Eye (tissue), 1 donor: ENCODE data around the gene GAB1.

Experiments
- DNase-seq: peaks from one replicate; pipeline ENCODE4 v3.0.0-alpha.2; 2015

GAB1 gene

DNA sequence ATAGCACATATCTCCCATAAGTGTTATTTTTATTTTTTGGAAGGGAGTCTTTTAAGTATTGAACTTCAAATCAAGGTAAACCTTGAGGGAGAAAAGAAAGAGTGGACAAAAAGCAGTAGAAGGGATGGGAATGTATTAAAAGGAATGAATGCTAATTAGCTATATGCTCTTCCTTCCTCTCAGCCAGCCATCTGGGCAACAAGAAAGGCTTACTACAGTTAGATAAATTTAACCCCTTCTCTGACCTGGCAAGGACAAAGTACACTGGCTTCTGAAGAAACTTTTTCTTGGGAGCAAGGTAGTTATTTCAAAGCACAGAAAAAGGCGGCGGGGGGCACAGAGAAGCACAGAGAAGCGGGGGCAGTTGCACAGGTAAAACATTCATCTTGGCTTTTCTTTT, 54.6 kb downstream of the GAB1 start:
- DNase-seq: no peak

DNA sequence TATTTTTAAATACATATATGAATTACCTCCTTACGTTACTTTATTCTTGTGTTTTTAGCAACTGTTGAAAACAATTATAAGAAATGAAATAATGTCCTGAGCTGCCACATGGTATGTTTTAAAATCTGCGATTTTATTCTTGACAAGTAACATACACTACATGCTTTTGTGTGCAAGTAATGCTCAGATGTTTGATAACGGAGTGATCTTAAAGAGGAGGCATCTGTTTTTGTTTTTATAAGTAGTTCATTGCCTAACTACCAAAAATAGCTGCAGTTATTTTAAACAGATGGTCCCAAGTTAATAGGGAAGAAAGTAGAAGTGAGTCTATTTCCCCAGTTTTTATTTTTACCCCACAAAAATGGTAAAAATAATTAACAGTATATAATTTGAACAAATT, 55.2 kb downstream of the GAB1 start:
- DNase-seq: no peak

- DNase-seq: no peak
Observed at GRCh38 chr4:143393195-143393594, 56.5 kb downstream of the GAB1 start.

DNA sequence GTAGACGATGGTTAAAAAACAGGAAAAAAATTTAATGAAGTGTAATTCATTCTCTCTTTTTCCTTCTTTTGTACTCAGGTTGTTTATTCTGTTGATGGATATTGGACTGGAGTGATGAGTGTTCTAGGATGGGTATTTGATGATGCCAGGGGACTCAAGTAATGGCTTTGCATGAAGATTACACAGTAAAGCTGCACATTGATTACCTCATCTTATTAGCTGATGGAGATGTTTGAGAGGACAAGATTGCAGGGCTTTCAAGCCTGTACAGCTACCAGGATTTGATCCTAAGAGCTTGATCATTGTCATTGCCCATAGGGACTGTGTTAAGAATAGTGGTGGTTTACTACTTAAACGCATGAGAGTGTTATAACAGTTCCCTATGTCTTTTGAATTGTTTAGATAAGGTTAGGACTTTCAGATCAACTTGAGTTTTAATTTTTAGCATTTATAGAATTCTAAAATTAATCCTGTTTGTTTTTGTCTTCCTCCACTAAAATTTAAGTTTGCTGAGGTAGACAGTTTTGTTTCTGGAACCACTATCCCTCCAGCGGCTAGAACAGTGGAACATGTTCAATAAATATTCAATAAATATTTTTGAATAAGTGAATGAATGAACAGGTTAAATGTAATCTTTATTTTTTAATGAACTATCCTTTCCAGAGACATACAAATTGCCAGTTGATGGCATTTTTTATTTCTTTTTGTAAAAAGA, 58.2 kb downstream of the GAB1 start:
- peak; percentile 52 for DNase-seq

DNA sequence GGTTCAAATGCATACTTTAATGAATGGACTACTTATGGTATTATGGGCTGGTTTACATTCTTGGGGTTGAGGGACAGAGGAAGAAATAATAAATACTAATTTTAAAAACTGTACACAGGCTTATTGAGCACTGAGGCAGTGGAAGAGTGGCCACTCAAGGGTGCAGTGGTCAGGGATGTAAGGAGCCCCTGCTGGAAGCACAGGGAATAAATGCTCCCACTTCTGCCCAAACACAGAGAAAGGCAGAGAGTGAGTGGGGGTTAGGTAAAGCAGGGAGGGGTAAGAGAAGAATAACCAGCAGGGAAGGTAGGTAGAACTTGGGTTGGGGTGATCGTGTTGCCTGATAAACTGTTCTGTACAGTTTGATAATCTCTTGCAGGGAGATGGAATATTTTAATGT, 60.0 kb downstream of the GAB1 start:
- DNase-seq: no peak

- no peak for DNase-seq
Observed at GRCh38 chr4:143397335-143397734, 60.7 kb downstream of the GAB1 start.

- DNase-seq: no peak
Observed at GRCh38 chr4:143397887-143398286, 61.2 kb downstream of the GAB1 start.

- peak; percentile 63 for DNase-seq
Observed at GRCh38 chr4:143399113-143399949, 62.7 kb downstream of the GAB1 start.

DNA sequence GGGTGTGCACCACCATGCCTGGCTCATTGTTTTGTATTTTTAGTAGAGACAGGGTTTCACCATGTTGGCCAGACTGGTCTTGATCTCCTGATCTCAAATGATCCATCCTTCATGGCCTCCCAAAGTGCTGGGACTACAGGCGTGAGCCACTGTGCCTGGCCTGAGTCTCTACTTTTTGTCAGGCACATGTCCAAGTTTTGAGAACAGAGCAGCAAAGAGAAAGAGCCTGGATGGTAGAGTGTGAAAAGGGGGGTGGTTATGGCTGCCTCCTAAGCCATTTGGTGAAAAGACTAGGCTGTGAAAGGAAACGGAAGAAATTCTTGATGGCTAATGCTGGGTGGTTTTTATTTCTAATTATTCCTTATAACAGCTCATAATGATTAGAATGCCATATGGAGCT, 63.4 kb downstream of the GAB1 start:
- no peak for DNase-seq

DNA sequence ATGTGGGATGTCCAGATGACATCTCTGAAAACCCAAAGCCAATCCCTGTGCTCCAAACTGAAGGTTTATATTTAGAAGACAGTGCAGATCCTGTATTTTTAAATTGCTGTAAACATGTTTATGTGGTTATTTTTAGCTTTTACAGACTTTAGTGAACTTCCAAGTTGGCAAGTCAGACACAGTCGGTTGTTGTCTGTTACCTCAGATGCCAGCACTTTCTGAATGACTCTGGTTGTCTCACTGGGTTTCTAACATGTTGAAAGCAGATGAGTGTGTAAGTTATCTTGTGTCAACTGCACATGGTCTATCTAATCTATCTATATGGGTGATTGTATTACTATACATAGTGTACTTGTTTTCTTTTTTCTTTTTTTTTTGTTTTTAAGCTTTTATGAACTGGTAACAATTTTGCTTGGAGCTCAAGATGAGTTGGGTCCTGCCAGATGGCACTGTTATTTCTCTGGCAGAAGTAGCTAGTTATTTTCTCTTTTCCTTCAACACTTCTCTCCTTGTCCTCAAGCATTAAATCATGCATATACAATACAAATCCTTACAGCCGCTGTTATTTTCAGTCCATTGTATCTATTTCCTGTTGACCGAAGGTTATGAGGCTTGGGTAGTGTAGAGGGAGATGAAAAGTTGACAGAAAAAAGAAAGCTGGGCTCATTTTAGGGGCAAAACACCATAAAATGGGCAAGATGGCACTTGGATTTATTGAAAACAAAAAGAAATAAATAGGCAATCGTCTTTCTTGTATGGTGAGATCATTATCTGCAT, 66.3 kb downstream of the GAB1 start:
- no peak for DNase-seq

- DNase-seq: no peak
Observed at GRCh38 chr4:143403553-143403820, 66.8 kb downstream of the GAB1 start.

DNA sequence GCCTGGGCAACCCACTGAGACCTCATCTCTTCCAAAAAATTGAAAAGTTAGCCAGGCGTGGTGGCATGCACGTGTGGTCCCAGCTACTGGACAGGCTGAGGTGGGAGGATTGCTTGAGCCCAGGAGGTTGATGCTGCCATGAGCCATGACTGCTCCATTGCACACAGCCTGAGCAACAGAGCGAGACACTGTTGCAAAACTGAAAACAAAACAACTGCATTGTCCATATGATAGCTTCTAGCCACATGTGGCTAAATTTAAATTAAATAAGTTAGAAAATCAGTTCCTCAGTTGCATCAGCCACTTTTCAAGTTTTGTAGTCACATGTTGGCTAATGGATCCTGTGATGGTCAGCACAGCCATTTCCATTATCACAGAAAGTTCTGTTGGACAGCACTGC, 67.9 kb downstream of the GAB1 start:
- no peak for DNase-seq

DNA sequence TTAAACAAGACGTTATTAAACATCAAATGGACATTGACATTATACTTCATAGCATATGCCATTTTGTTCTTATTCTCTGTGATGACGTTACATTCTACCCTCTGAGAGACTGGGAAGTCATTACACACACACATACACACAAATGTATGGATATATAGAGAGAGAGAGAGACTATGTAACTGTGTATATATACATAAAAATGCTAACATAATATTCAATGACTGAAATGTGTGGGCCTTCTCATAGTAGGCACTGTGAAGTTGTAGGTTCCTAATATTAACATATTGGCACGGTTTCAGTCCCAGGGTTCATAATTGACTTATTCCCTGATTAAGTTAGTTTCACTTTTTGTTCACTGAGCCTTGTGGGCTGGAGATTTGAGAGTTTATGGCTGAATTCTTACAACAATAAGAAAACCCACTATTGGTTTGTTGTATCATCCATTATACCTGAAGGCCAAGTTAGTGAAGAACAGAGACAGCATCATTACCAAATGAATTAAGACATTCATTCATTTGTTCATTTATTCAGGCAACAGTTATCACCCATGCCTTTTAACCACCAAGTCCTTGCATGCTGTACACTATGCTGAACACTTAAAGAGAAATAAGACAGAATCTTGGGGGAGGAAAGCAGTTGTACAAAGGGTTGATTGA, 68.5 kb downstream of the GAB1 start:
- DNase-seq: no peak

DNA sequence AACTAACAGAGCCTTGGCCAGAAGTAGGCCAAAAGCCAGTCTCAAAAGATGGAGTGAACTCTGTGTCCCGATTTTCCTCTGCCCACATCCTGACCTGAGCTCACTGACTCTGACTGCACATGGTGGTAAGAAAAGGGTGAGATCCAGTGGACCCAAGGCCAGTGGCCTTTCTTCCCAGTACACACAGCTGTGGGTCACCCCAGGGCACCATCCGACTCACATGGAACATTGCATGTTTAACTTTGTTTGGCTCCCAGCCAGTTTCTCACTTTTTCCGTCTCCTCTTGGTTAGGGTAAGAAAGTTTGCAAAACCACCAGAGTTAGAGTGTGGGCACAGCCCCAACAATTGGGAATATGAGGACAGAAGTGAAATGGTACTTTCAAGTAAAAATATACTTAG, 69.8 kb downstream of the GAB1 start:
- no peak for DNase-seq

GRCh38 chr4:143407474-143407873, 70.8 kb downstream of the GAB1 start:
- DNase-seq: no peak

- no peak for DNase-seq
Observed at GRCh38 chr4:143407888-143408287, 71.2 kb downstream of the GAB1 start.

- DNase-seq: no peak
Observed at GRCh38 chr4:143410015-143410414, 73.3 kb downstream of the GAB1 start.

- peak; percentile 67 for DNase-seq
Observed at GRCh38 chr4:143411527-143412419, 75.1 kb downstream of the GAB1 start.

- DNase-seq: no peak
Observed at GRCh38 chr4:143412420-143412758, 75.7 kb downstream of the GAB1 start.

DNA sequence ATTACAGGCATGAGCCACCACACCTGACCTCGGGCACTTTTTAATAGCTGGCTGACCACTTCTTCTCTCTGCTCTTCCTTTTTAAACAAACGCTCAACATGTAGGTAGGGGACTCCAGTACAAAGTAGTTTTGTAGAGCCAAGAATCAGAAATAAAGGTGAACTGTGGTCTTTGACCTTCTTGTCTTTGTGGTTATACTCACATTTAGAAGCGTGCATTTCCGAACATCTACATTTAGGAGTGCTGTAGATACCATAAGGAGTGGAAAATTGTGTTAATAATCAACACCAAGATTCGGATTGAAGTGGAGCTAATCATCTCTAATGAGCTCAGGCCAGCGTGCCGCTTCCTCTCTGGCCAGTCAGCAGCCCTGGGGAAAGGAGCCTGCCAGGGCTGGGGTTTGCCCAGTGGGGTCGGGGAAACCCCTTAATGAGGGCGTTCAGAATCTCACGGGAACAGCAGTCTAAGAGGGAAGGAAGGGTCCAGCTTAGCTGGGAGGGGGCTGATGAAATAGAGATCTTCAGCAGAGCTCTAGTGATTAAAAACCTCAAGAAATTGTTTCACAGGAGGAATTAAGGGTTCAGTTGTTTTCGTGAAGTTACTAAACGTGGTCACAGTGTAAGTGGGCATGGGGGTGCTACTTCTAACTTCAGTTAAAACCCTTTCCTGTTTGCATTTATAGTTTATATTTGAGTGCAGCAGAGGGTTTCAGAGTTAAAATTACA, 81.2 kb downstream of the GAB1 start:
- no peak for DNase-seq

DNA sequence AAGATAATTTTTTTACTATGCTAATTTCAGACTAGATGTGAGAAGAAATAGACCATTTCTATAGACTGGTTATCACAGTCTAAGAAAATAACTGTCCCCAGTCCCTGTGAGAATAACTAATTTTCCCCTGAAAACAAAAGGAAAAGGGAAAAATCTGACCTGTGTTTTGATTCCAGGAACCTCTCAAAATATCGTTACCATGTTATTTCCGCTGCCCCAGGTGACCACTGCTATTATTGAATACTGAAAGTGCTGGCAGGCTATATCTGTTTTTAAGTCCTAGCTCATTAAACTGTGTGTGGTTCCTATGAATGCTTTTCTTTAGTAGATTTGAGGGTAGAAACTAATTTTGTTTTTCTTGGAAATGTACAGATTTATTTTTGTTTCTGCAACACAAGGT, 83.6 kb downstream of the GAB1 start:
- DNase-seq: no peak

- DNase-seq: peak; percentile 26
Observed at GRCh38 chr4:143421609-143422008, 84.9 kb downstream of the GAB1 start.
